ENCODE results near the gene KRT83.
"Not testable (repeated sequence)": the region's sequence is repeated elsewhere in the genome, so short reads cannot be mapped to it uniquely, and the experiment has no call there.

KRT83 gene

GRCh38 chr12:52286857-52287785, 34.1 kb downstream of the KRT83 start:
- DNase-seq (ENCODE audit: low read depth, low spot score): not testable (repeated sequence)

- DNase-seq (ENCODE audit: low read depth, low spot score): no peak
These were observed 35.2 kb downstream of the KRT83 start for GRCh38 chr12:52285851-52286530.

GRCh38 chr12:52285172-52285745, 35.9 kb downstream of the KRT83 start:
- DNase-seq (ENCODE audit: low read depth, low spot score): no peak

- DNase-seq (ENCODE audit: low read depth, low spot score): no peak
These were observed 36.5 kb downstream of the KRT83 start for GRCh38 chr12:52284562-52285171.

GRCh38 chr12:52280796-52281560, 40.2 kb downstream of the KRT83 start:
- DNase-seq (ENCODE audit: low read depth, low spot score): no peak

GRCh38 chr12:52280319-52280795, 40.8 kb downstream of the KRT83 start:
- no peak for DNase-seq (ENCODE audit: low read depth, low spot score)

GRCh38 chr12:52279422-52280318, 41.5 kb downstream of the KRT83 start:
- no peak for DNase-seq (ENCODE audit: low read depth, low spot score)

GRCh38 chr12:52278575-52279421, 42.4 kb downstream of the KRT83 start:
- DNase-seq (ENCODE audit: low read depth, low spot score): no peak

GRCh38 chr12:52277486-52278245, 43.5 kb downstream of the KRT83 start:
- no peak for DNase-seq (ENCODE audit: low read depth, low spot score)

GRCh38 chr12:52275686-52276085, 45.5 kb downstream of the KRT83 start:
- DNase-seq (ENCODE audit: low read depth, low spot score): no peak

GRCh38 chr12:52274521-52275120, 46.6 kb downstream of the KRT83 start, which contains the start of gene KRT86:
TSS of gene KRT86 (plus strand) at chr12:52274645. CDS start at chr12:52301917, 27,272 bp downstream.
- no peak for DNase-seq (ENCODE audit: low read depth, low spot score)

GRCh38 chr12:52271158-52271557, 50.0 kb downstream of the KRT83 start:
- DNase-seq (ENCODE audit: low read depth, low spot score): no peak

GRCh38 chr12:52270541-52271070, 50.6 kb downstream of the KRT83 start:
- DNase-seq (ENCODE audit: low read depth, low spot score): no peak

- no peak for DNase-seq (ENCODE audit: low read depth, low spot score)
These were observed 53.0 kb downstream of the KRT83 start for GRCh38 chr12:52268212-52268611.

GRCh38 chr12:52267699-52268098, 53.5 kb downstream of the KRT83 start:
- no peak for DNase-seq (ENCODE audit: low read depth, low spot score)

GRCh38 chr12:52267266-52267665, 53.9 kb downstream of the KRT83 start:
- no peak for DNase-seq (ENCODE audit: low read depth, low spot score)

GRCh38 chr12:52266514-52266913, 54.7 kb downstream of the KRT83 start:
- DNase-seq (ENCODE audit: low read depth, low spot score): no peak

- no peak for DNase-seq (ENCODE audit: low read depth, low spot score)
These were observed 56.8 kb downstream of the KRT83 start for GRCh38 chr12:52264435-52264825.

Measured in iPS DF 19.7 (cell line).